ENCODE data around the gene ERBB4.

DNA sequence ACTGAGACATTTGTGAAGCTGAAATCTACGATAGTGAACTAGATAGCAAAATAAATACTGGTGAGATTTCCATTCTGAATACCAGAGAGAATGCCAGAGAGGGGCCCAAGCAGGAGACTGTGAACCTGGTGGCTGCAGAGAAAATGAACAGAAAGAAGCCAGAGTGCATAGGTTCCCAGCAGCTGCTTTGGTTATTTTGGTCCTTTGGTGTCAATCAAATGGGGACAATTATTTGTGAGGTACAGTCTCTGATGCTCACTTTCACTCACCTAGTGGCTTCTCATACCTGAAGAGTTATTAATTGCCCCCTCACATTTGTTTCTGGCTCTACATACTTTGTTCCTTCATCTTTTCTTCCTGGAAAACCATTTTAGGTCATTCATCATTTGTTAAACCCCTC lies 1170.1 kb downstream of the ERBB4 start:
- no peak for TF ChIP-seq POLR2AphosphoS5 (IDR thresholded peaks at IDR 0.05)
- TF ChIP-seq POLR2A (IDR thresholded peaks at IDR 0.05): no peak
- TF ChIP-seq, protein P1, sequence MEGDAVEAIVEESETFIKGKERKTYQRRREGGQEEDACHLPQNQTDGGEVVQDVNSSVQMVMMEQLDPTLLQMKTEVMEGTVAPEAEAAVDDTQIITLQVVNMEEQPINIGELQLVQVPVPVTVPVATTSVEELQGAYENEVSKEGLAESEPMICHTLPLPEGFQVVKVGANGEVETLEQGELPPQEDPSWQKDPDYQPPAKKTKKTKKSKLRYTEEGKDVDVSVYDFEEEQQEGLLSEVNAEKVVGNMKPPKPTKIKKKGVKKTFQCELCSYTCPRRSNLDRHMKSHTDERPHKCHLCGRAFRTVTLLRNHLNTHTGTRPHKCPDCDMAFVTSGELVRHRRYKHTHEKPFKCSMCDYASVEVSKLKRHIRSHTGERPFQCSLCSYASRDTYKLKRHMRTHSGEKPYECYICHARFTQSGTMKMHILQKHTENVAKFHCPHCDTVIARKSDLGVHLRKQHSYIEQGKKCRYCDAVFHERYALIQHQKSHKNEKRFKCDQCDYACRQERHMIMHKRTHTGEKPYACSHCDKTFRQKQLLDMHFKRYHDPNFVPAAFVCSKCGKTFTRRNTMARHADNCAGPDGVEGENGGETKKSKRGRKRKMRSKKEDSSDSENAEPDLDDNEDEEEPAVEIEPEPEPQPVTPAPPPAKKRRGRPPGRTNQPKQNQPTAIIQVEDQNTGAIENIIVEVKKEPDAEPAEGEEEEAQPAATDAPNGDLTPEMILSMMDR (IDR thresholded peaks at IDR 0.05): no peak

All from breast epithelium (tissue), 3 donors.